ENCODE measurements around the gene APELA.

DNA sequence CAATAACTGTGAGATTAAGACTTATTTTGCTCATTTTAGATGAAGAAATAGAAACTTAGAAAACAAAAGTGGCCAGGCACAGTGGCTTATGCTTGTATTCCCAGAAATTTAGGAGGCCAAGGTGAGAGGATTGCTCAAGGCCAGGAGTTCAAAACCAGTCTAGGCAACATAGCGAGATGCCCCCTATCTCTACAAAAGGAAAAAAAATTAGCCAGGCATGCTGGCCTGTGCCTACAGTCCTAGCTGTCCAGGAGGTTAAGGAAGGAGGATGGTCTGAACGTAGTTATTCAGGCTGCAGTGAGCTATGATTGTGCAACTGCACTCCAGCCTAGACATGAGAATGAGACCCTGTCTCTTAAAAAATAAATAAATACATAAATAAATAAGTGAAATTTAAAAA, 28.0 kb downstream of the APELA start:
- no peak for TF ChIP-seq POLR2A (IDR thresholded peaks at IDR 0.05)
- TF ChIP-seq, protein P1, sequence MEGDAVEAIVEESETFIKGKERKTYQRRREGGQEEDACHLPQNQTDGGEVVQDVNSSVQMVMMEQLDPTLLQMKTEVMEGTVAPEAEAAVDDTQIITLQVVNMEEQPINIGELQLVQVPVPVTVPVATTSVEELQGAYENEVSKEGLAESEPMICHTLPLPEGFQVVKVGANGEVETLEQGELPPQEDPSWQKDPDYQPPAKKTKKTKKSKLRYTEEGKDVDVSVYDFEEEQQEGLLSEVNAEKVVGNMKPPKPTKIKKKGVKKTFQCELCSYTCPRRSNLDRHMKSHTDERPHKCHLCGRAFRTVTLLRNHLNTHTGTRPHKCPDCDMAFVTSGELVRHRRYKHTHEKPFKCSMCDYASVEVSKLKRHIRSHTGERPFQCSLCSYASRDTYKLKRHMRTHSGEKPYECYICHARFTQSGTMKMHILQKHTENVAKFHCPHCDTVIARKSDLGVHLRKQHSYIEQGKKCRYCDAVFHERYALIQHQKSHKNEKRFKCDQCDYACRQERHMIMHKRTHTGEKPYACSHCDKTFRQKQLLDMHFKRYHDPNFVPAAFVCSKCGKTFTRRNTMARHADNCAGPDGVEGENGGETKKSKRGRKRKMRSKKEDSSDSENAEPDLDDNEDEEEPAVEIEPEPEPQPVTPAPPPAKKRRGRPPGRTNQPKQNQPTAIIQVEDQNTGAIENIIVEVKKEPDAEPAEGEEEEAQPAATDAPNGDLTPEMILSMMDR (IDR thresholded peaks at IDR 0.05) = no peak
